GM23338 (cell line): ENCODE measurements around the gene ITGB5. TPM values are rescaled to one million over a fixed set of nuclear protein-coding genes. Genes with fewer than 3 reads are reported as not detected.

Source experiments
- ATAC-seq: fragments of 200-7000 bp; cut with Tn5 transposase; 3 replicates; pipeline ENCODE4 v1.9.1; 2020
- DNase-seq: peaks from one replicate; pipeline ENCODE4 v3.0.0-alpha.2; 2015; ENCODE audit warnings: low spot score
- H2AFZ ChIP-seq: fragments of 200-600 bp; sonication (generic); 2 replicates; pipeline ENCODE4 v1.8.0; 2016; ENCODE audit warnings: antibody characterized with exemption, mild to moderate bottlenecking, moderate library complexity
- H3F3A ChIP-seq: fragments of 200-600 bp; sonication (generic); replicated peaks from 2 replicates; pipeline ENCODE4 v1.8.0; 2017; ENCODE audit warnings: antibody characterized with exemption, mixed run types, low read depth
- H3K27ac ChIP-seq: fragments of 200-600 bp; sonication (generic); 2 replicates; pipeline ENCODE4 v1.6.1; 2016; ENCODE audit warnings: low read depth
- H3K27me3 ChIP-seq: fragments of 200-600 bp; sonication (generic); 2 replicates; pipeline ENCODE4 v1.8.0; 2016; ENCODE audit warnings: mild to moderate bottlenecking, mixed run types, moderate library complexity; ENCODE audit not compliant: insufficient read depth
- H3K36me3 ChIP-seq: fragments of 200-600 bp; sonication (generic); 2 replicates; pipeline ENCODE4 v1.8.0; 2016; ENCODE audit warnings: mild to moderate bottlenecking; ENCODE audit not compliant: insufficient read depth
- H3K4me1 ChIP-seq: fragments of 200-600 bp; sonication (generic); 2 replicates; pipeline ENCODE4 v1.8.0; 2016; ENCODE audit warnings: mild to moderate bottlenecking, moderate library complexity; ENCODE audit not compliant: insufficient read depth
- H3K4me2 ChIP-seq: fragments of 200-600 bp; sonication (generic); 2 replicates; pipeline ENCODE4 v1.7.1; 2017; ENCODE audit warnings: mixed run types
- H3K4me3 ChIP-seq: fragments of 200-600 bp; sonication (generic); 2 replicates; pipeline ENCODE4 v1.6.1; 2016; ENCODE audit warnings: mixed run types
- H3K79me2 ChIP-seq: fragments of 200-600 bp; sonication (generic); replicated peaks from 2 replicates; pipeline ENCODE4 v1.8.0; 2017; ENCODE audit warnings: mild to moderate bottlenecking; ENCODE audit not compliant: insufficient read depth
- H3K9me2 ChIP-seq: fragments of 200-600 bp; sonication (generic); 2 replicates; pipeline ENCODE4 v1.8.0; 2017; ENCODE audit not compliant: insufficient read depth
- H4K20me1 ChIP-seq: fragments of 200-600 bp; sonication (generic); replicated peaks from 2 replicates; pipeline ENCODE4 v1.8.0; 2017; ENCODE audit warnings: mild to moderate bottlenecking; ENCODE audit not compliant: insufficient read depth
- H3K27ac Mint-ChIP-seq: 2 replicates; pipeline ENCODE4 v1.8.0; 2020; ENCODE audit warnings: inconsistent platforms, mild to moderate bottlenecking, moderate library complexity, mixed read lengths
- H3K27me3 Mint-ChIP-seq: 3 replicates; pipeline ENCODE4 v1.8.0; 2022; ENCODE audit warnings: low read depth, mild to moderate bottlenecking, moderate library complexity, mixed read lengths, inconsistent platforms; ENCODE audit not compliant: insufficient read depth, poor library complexity
- H3K36me3 Mint-ChIP-seq: 3 replicates; pipeline ENCODE4 v1.8.0; 2021; ENCODE audit warnings: low read depth, mild to moderate bottlenecking, inconsistent platforms, moderate library complexity, mixed read lengths
- H3K4me1 Mint-ChIP-seq: 3 replicates; pipeline ENCODE4 v1.8.0; 2020; ENCODE audit warnings: mild to moderate bottlenecking, inconsistent platforms, mixed read lengths
- H3K4me3 Mint-ChIP-seq: 3 replicates; pipeline ENCODE4 v1.8.0; 2021; ENCODE audit warnings: moderate library complexity, mild to moderate bottlenecking, inconsistent platforms, mixed read lengths
- H3K9me3 Mint-ChIP-seq: 3 replicates; pipeline ENCODE4 v1.8.0; 2020; ENCODE audit warnings: moderate library complexity, mild to moderate bottlenecking, inconsistent platforms, mixed read lengths
- CREB1 ChIP-seq: fragments of 250-450 bp; sonication (Bioruptor Pico); IDR thresholded peaks from 2 replicates; pipeline ENCODE4 v1.5.0; 2020; ENCODE audit warnings: low read depth, mild to moderate bottlenecking, moderate library complexity
- EZH2 ChIP-seq: fragments of 200-600 bp; sonication (generic); IDR thresholded peaks from one replicate; pipeline ENCODE4 v1.8.0; 2017; ENCODE audit warnings: antibody characterized with exemption, mild to moderate bottlenecking, low read depth; ENCODE audit not compliant: unreplicated experiment
- EZH2phosphoT487 ChIP-seq: fragments of 200-600 bp; sonication (generic); IDR thresholded peaks from one replicate; pipeline ENCODE4 v1.8.1; 2018; ENCODE audit warnings: antibody characterized with exemption; ENCODE audit not compliant: unreplicated experiment
- JUNB ChIP-seq: IDR thresholded peaks from one replicate; pipeline ENCODE4 v1.6.1; 2016; ENCODE audit warnings: antibody characterized with exemption; ENCODE audit not compliant: unreplicated experiment
- POLR2AphosphoS5 ChIP-seq: IDR thresholded peaks from 2 replicates; pipeline ENCODE4 v1.6.1; 2016; ENCODE audit warnings: antibody characterized with exemption, low read depth
- ZNF114 ChIP-seq: fragments of 250-450 bp; sonication (Bioruptor Pico); IDR thresholded peaks from 2 replicates; pipeline ENCODE4 v1.5.0; 2020; ENCODE audit warnings: mild to moderate bottlenecking, moderate library complexity
- ZNF331 ChIP-seq: fragments of 250-450 bp; sonication (Bioruptor Pico); IDR thresholded peaks from 2 replicates; pipeline ENCODE4 v1.5.0; 2020; ENCODE audit warnings: low read depth, mild to moderate bottlenecking, moderate library complexity
- polyA plus RNA-seq: library from polyadenylated mRNA; unstranded; fragments of >200 nt; fragmentation: Nextera tagmentation; extraction: Ambion mirVana; gene quantifications from 2 replicates; pipeline ENCODE4 v1.2.1, GENCODE V29; 2016
- total RNA-seq: library from RNA; depleted of rRNA; stranded (reverse); fragments of >200 nt; shearing (Covaris generic); gene quantifications from 2 replicates; pipeline ENCODE4 v1.2.3, GENCODE V29; 2014
- TF ChIP-seq, protein P1 (sequence below): fragments of 250-450 bp; sonication (Bioruptor Pico); IDR thresholded peaks from 2 replicates; pipeline ENCODE4 v1.5.0; 2020; ENCODE audit warnings: mild to moderate bottlenecking, moderate library complexity
- TF ChIP-seq, protein P2 (sequence below), 2 experiments: fragments of 200-600 bp in 1 of 2; sonication (generic) in 1 of 2; conservative IDR thresholded peaks; 2 replicates each; pipeline versions ENCODE4 v1.5.1 to v1.6.1; 2016 to 2017; ENCODE audit warnings: antibody characterized with exemption in 2 of 2, low read depth in 2 of 2, mild to moderate bottlenecking in 2 of 2, moderate library complexity in 1 of 2
- TF ChIP-seq, protein P3 (sequence below): IDR thresholded peaks from 2 replicates; pipeline ENCODE4 v1.6.1; 2016; ENCODE audit warnings: antibody characterized with exemption
- TF ChIP-seq, protein P4 (sequence below): IDR thresholded peaks from one replicate; pipeline ENCODE4 v1.6.1; 2018; ENCODE audit warnings: antibody characterized with exemption; ENCODE audit not compliant: unreplicated experiment

ITGB5 gene
- total and polyA plus RNA-seq, 2 experiments from 2014 or later = 68.2 to 269 TPM

DNA sequence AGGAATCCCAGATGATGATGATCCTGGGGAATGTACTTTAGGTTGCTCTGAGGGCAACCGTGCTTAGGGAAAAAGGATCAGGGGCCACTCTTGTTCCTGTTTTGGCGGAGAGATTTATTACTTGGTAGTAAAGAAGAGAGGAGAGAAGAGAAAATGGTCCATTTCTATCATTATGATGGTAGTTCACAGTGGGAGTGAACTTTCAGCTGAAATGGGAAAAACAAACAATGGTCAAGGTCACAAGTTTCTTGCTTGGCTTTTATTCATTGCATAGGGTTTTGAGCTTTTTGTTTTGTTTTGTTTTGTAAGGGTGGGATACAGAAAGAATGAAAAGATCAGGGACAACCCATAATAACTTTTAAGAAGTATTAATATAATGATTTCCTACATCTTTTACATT is 164.6 kb downstream of the ITGB5 start:
- Histone ChIP-seq H2AFZ (no peak overlapping the region), H3K79me2 (no peaks in the 10 kb centered on the region), H3K9me2 (no peaks in the 10 kb centered on the region), H3K27ac (no peak overlapping the region), H3K36me3 (no peaks in the 10 kb centered on the region), H4K20me1 (no peaks in the 10 kb centered on the region), H3K4me2 (no peak overlapping the region), H3K4me1 (no peaks in the 10 kb centered on the region), H3F3A (no peaks in the 10 kb centered on the region), H3K4me3 (no peak overlapping the region), H3K27me3 (no peaks in the 10 kb centered on the region; the same call in 1 of the 2 replicates)
- DNase-seq (no peak), ATAC-seq (no peak)
- Mint-ChIP-seq H3K4me3 (no peak overlapping the region), H3K27ac (no peak overlapping the region), H3K4me1 (no peaks in the 10 kb centered on the region), H3K27me3 (peaks cover 2% of the 10 kb centered on the region), H3K9me3 (no peaks in the 10 kb centered on the region), H3K36me3 (no peaks in the 10 kb centered on the region)
- TF ChIP-seq EZH2phosphoT487 (no peak), ZNF331 (CRISPR knock-in tag) (no peak), POLR2AphosphoS5 (no peak), ZNF114 (CRISPR knock-in tag) (no peak), CREB1 (no peak), EZH2 (no peak), JUNB (no peak)
- TF ChIP-seq, protein P1, sequence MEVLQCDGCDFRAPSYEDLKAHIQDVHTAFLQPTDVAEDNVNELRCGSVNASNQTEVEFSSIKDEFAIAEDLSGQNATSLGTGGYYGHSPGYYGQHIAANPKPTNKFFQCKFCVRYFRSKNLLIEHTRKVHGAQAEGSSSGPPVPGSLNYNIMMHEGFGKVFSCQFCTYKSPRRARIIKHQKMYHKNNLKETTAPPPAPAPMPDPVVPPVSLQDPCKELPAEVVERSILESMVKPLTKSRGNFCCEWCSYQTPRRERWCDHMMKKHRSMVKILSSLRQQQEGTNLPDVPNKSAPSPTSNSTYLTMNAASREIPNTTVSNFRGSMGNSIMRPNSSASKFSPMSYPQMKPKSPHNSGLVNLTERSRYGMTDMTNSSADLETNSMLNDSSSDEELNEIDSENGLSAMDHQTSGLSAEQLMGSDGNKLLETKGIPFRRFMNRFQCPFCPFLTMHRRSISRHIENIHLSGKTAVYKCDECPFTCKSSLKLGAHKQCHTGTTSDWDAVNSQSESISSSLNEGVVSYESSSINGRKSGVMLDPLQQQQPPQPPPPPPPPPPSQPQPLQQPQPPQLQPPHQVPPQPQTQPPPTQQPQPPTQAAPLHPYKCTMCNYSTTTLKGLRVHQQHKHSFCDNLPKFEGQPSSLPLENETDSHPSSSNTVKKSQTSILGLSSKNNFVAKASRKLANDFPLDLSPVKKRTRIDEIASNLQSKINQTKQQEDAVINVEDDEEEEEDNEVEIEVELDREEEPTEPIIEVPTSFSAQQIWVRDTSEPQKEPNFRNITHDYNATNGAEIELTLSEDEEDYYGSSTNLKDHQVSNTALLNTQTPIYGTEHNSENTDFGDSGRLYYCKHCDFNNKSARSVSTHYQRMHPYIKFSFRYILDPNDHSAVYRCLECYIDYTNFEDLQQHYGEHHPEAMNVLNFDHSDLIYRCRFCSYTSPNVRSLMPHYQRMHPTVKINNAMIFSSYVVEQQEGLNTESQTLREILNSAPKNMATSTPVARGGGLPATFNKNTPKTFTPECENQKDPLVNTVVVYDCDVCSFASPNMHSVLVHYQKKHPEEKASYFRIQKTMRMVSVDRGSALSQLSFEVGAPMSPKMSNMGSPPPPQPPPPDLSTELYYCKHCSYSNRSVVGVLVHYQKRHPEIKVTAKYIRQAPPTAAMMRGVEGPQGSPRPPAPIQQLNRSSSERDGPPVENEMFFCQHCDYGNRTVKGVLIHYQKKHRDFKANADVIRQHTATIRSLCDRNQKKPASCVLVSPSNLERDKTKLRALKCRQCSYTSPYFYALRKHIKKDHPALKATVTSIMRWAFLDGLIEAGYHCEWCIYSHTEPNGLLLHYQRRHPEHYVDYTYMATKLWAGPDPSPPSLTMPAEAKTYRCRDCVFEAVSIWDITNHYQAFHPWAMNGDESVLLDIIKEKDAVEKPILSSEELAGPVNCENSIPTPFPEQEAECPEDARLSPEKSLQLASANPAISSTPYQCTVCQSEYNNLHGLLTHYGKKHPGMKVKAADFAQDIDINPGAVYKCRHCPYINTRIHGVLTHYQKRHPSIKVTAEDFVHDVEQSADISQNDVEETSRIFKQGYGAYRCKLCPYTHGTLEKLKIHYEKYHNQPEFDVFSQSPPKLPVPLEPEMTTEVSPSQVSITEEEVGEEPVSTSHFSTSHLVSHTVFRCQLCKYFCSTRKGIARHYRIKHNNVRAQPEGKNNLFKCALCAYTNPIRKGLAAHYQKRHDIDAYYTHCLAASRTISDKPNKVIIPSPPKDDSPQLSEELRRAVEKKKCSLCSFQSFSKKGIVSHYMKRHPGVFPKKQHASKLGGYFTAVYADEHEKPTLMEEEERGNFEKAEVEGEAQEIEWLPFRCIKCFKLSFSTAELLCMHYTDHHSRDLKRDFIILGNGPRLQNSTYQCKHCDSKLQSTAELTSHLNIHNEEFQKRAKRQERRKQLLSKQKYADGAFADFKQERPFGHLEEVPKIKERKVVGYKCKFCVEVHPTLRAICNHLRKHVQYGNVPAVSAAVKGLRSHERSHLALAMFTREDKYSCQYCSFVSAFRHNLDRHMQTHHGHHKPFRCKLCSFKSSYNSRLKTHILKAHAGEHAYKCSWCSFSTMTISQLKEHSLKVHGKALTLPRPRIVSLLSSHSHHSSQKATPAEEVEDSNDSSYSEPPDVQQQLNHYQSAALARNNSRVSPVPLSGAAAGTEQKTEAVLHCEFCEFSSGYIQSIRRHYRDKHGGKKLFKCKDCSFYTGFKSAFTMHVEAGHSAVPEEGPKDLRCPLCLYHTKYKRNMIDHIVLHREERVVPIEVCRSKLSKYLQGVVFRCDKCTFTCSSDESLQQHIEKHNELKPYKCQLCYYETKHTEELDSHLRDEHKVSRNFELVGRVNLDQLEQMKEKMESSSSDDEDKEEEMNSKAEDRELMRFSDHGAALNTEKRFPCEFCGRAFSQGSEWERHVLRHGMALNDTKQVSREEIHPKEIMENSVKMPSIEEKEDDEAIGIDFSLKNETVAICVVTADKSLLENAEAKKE = no peak
- TF ChIP-seq, protein P2, sequence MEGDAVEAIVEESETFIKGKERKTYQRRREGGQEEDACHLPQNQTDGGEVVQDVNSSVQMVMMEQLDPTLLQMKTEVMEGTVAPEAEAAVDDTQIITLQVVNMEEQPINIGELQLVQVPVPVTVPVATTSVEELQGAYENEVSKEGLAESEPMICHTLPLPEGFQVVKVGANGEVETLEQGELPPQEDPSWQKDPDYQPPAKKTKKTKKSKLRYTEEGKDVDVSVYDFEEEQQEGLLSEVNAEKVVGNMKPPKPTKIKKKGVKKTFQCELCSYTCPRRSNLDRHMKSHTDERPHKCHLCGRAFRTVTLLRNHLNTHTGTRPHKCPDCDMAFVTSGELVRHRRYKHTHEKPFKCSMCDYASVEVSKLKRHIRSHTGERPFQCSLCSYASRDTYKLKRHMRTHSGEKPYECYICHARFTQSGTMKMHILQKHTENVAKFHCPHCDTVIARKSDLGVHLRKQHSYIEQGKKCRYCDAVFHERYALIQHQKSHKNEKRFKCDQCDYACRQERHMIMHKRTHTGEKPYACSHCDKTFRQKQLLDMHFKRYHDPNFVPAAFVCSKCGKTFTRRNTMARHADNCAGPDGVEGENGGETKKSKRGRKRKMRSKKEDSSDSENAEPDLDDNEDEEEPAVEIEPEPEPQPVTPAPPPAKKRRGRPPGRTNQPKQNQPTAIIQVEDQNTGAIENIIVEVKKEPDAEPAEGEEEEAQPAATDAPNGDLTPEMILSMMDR (conservative IDR thresholded peaks at IDR 0.05; ENCODE audit: low read depth in 2 of 2) = no peak
- TF ChIP-seq, protein P3, sequence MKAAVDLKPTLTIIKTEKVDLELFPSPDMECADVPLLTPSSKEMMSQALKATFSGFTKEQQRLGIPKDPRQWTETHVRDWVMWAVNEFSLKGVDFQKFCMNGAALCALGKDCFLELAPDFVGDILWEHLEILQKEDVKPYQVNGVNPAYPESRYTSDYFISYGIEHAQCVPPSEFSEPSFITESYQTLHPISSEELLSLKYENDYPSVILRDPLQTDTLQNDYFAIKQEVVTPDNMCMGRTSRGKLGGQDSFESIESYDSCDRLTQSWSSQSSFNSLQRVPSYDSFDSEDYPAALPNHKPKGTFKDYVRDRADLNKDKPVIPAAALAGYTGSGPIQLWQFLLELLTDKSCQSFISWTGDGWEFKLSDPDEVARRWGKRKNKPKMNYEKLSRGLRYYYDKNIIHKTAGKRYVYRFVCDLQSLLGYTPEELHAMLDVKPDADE = no peak
- TF ChIP-seq, protein P4, sequence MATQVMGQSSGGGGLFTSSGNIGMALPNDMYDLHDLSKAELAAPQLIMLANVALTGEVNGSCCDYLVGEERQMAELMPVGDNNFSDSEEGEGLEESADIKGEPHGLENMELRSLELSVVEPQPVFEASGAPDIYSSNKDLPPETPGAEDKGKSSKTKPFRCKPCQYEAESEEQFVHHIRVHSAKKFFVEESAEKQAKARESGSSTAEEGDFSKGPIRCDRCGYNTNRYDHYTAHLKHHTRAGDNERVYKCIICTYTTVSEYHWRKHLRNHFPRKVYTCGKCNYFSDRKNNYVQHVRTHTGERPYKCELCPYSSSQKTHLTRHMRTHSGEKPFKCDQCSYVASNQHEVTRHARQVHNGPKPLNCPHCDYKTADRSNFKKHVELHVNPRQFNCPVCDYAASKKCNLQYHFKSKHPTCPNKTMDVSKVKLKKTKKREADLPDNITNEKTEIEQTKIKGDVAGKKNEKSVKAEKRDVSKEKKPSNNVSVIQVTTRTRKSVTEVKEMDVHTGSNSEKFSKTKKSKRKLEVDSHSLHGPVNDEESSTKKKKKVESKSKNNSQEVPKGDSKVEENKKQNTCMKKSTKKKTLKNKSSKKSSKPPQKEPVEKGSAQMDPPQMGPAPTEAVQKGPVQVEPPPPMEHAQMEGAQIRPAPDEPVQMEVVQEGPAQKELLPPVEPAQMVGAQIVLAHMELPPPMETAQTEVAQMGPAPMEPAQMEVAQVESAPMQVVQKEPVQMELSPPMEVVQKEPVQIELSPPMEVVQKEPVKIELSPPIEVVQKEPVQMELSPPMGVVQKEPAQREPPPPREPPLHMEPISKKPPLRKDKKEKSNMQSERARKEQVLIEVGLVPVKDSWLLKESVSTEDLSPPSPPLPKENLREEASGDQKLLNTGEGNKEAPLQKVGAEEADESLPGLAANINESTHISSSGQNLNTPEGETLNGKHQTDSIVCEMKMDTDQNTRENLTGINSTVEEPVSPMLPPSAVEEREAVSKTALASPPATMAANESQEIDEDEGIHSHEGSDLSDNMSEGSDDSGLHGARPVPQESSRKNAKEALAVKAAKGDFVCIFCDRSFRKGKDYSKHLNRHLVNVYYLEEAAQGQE = no peak
